ENCODE results near the gene CSF2. TPM values are rescaled to one million over a fixed set of nuclear protein-coding genes. Genes with fewer than 3 reads are reported as not detected.
A peak's percentile ranks its signal among the peaks of the same experiment; 100 is the strongest.

Gene CSF2
- total and polyA plus RNA-seq, 2 of the 4 experiments (the other 2 are of a cell fraction): 0.31 TPM; not detected in 1

GRCh38 chr5:132087176-132087575, 13.6 kb downstream of the CSF2 start:
- WGBS, 2 experiments (ENCODE audit: extremely low coverage in 2 of 2, insufficient read length in 1 of 2): 100% methylated on average over 3 of the region's 6 CpGs; no CpG with 5 or more reads in 1 of the 2 experiments
- H3K27ac ChIP-seq (ENCODE audit: insufficient read depth, low read length): no peak overlapping the region
- H2AK5ac ChIP-seq (ENCODE audit: low read depth, low read length): peak overlapping the region; percentile 85
- H2BK120ac ChIP-seq (ENCODE audit: low read depth, low read length): peak overlapping the region; percentile 65
- no peak for TF ChIP-seq ELK1 (IDR thresholded peaks at IDR 0.05; ENCODE audit: borderline replicate concordance, low read depth, low read length)
- TF ChIP-seq CHD1 (IDR thresholded peaks at IDR 0.05; ENCODE audit: low read depth, low read length): no peak
- no peak for TF ChIP-seq MXI1 (IDR thresholded peaks at IDR 0.05; ENCODE audit: borderline replicate concordance, low read depth, low read length)
- TF ChIP-seq NFE2L2 (IDR thresholded peaks at IDR 0.05; ENCODE audit: low read depth, low read length): no peak
- TF ChIP-seq MAZ (IDR thresholded peaks at IDR 0.05; ENCODE audit: borderline replicate concordance, low read depth, low read length): no peak
- TF ChIP-seq BHLHE40 (IDR thresholded peaks at IDR 0.05; ENCODE audit: low read depth, low read length): no peak
- no peak for TF ChIP-seq FOS (IDR thresholded peaks at IDR 0.05; ENCODE audit: low read depth, low read length)
- no peak for TF ChIP-seq USF2 (IDR thresholded peaks at IDR 0.05; ENCODE audit: low read depth, low read length)
- TF ChIP-seq SMC3 (IDR thresholded peaks at IDR 0.05; ENCODE audit: low read depth, low read length): no peak
- TF ChIP-seq MAFK (IDR thresholded peaks at IDR 0.05; ENCODE audit: low read depth, low read length): no peak
- TF ChIP-seq RAD21 (IDR thresholded peaks at IDR 0.05; ENCODE audit: low read length): no peak
- no peak for TF ChIP-seq RCOR1 (IDR thresholded peaks at IDR 0.05; ENCODE audit: insufficient replicate concordance, low read length)
- TF ChIP-seq CTCF (conservative IDR thresholded peaks at IDR 0.05; ENCODE audit: low read depth, low read length): no peak
- TF ChIP-seq RFX5 (IDR thresholded peaks at IDR 0.05; ENCODE audit: low read depth, low read length): no peak
- TF ChIP-seq CEBPB (IDR thresholded peaks at IDR 0.05; ENCODE audit: low read depth, low read length): no peak
- TF ChIP-seq POLR2A (IDR thresholded peaks at IDR 0.05; ENCODE audit: low read depth, low read length): no peak
- no peaks in the 10 kb centered on the region for H4K20me1 ChIP-seq (ENCODE audit: insufficient read depth, low read length)
- peak overlapping the region; percentile 75 for H2AK9ac ChIP-seq (replicated peaks; ENCODE audit: low read depth, low read length, poor library complexity)
- H4K8ac ChIP-seq (ENCODE audit: low read depth in 2 of 2, low read length in 2 of 2): peak overlapping the region; percentile 68 to 78; a peak in 3 of 4 replicates
- dilution Hi-C loops (cut with HindIII; ENCODE audit: low sequenced_read_pairs, unreplicated experiment) (no loop called here), in situ Hi-C loops (cut with MboI; ENCODE audit: low sequenced_read_pairs) (loop anchor here (25.0 kb wide), 1 partner anchor 400 kb away; the partner anchor contains the start of gene IRF1), intact Hi-C loops (cut with micrococcal nuclease) (no loop called here)
- peak overlapping the region; percentile 13; the same call in 1 of the 2 replicates for H3K23ac ChIP-seq (ENCODE audit: low read depth, low read length)
- peak overlapping the region; percentile 56; the same call in 1 of the 2 replicates for H4K5ac ChIP-seq (ENCODE audit: low read depth, low read length)
- no peak overlapping the region for H3K9ac ChIP-seq (ENCODE audit: low read depth, low read length)
- peak overlapping the region; percentile 79 for H3K14ac ChIP-seq (replicated peaks; ENCODE audit: low read depth, low read length)
- ATAC-seq (ENCODE audit: low read depth) (no peak), DNase-seq (no peak)
- peak overlapping the region; percentile 18 for H2BK5ac ChIP-seq (ENCODE audit: low read depth, low read length, poor library complexity, severe bottlenecking)
- peaks cover 25% of the 10 kb centered on the region for H3K4me1 ChIP-seq (ENCODE audit: control insufficient read depth, insufficient read depth, low read length)
- H3K56ac ChIP-seq (ENCODE audit: extremely low read depth, insufficient read depth, low read length): no peak overlapping the region
- H2BK20ac ChIP-seq (ENCODE audit: low read depth, low read length): peak overlapping the region; percentile 96
- peak overlapping the region; percentile 80 for H4K91ac ChIP-seq (ENCODE audit: insufficient read depth, low read depth, low read length)
- no peak overlapping the region for H3K4me2 ChIP-seq (ENCODE audit: low read depth, low read length)
- no peaks in the 10 kb centered on the region for H3K27me3 ChIP-seq (ENCODE audit: control insufficient read depth, insufficient read depth, low read length)
- H2AFZ ChIP-seq (replicated peaks; ENCODE audit: low read length, poor library complexity): peak overlapping the region; percentile 53
- H3K79me1 ChIP-seq (ENCODE audit: low read depth in 1 of 2, low read length in 2 of 2): no peaks in the 10 kb centered on the region
- H3K4me3 ChIP-seq (ENCODE audit: insufficient read depth, low read depth, low read length): no peak overlapping the region
- peak overlapping the region; percentile 80 for H3K4ac ChIP-seq (ENCODE audit: low read depth, low read length)
- H3K9me3 ChIP-seq (ENCODE audit: control insufficient read depth, insufficient read depth, low read length): no peaks in the 10 kb centered on the region
- no TSS peak for BruUV-seq (replicated peaks)
- ChIA-PET POLR2A (ENCODE audit: unreplicated experiment) (no interaction called here), CTCF (no interaction called here)
- peak overlapping the region; percentile 52; the same call in 1 of the 2 replicates for H3K18ac ChIP-seq (ENCODE audit: low read depth, low read length)
- peaks cover 21% of the 10 kb centered on the region for H3K9me1 ChIP-seq (ENCODE audit: insufficient read depth, low read length)
- H3K36me3 ChIP-seq (ENCODE audit: control insufficient read depth, insufficient read depth, low read length): no peaks in the 10 kb centered on the region
- H2BK15ac ChIP-seq (ENCODE audit: low read depth, low read length): peak overlapping the region; percentile 96; the same call in 2 of the 3 replicates
